HCT116 (cell line): ENCODE measurements around the gene MT1X. TPM values are rescaled to one million over a fixed set of nuclear protein-coding genes. Genes with fewer than 3 reads are reported as not detected.

ENCODE experiments used
- ATAC-seq: fragments of 200-7000 bp; cut with Tn5 transposase; 2 replicates; pipeline ENCODE4 v1.9.1; 2020; ENCODE audit warnings: mild to moderate bottlenecking, moderate library complexity
- BruUV-seq: library from RNA; stranded (reverse); fragments of 400-500 nt; replicated peaks from 2 replicates; lab custom pipeline; 2021; lab: Mats Ljungman, UMichigan
- CTCF ChIA-PET: fragments of 300-600 bp; sonication (Branson Sonifier 250); formaldehyde crosslinking; loops from one replicate; lab custom pipeline; 2021; ENCODE audit warnings: antibody characterized with exemption; lab: Charles Lee
- POLR2A ChIA-PET: fragments of 300-600, 350-600 bp; sonication (Branson Sonifier 250); formaldehyde crosslinking; loops from one replicate; lab custom pipeline; 2021; ENCODE audit warnings: antibody characterized with exemption; lab: Charles Lee
- RAD21 ChIA-PET, 2 experiments: fragments of 300-600 bp; sonication (Branson Sonifier 250); formaldehyde crosslinking; loops; one replicate each; lab custom pipeline; 2023; ENCODE audit warnings: low total read pairs in 2 of 2; ENCODE audit not compliant: uncharacterized antibody in 2 of 2, unreplicated experiment in 2 of 2, low non-redundant PET in 1 of 2; lab: Charles Lee
- DNase-seq: peaks from one replicate; pipeline ENCODE4 v3.0.0-alpha.2; 2010; ENCODE audit warnings: low read depth, low spot score
- H2AFZ ChIP-seq: fragments of 200-600 bp; shearing (Covaris generic), sonication (generic); 2 replicates; pipeline ENCODE4 v1.6.1; 2017; ENCODE audit warnings: low read depth, mixed run types, mixed read lengths, antibody characterized with exemption, low read length; ENCODE audit not compliant: poor library complexity, severe bottlenecking
- H3K27ac ChIP-seq: 2 replicates; pipeline ENCODE4 v1.5.1; 2012; ENCODE audit warnings: low read depth, low read length
- H3K27me3 ChIP-seq: fragments of 200-600 bp; sonication (generic); 2 replicates; pipeline ENCODE4 v1.6.1; 2016; ENCODE audit warnings: mixed run types, low read length, mixed read lengths; ENCODE audit not compliant: insufficient read depth
- H3K36me3 ChIP-seq, 2 experiments: fragments of 200-500 bp in 1 of 2; fragments of 200-600 bp in 1 of 2; sonication (Bioruptor generic) in 1 of 2; sonication (generic) in 1 of 2; 2 replicates each; pipeline versions ENCODE4 v1.5.1 to v1.6.1; 2014 to 2016; ENCODE audit warnings: low read length in 2 of 2, inconsistent platforms in 1 of 2, mixed read lengths in 1 of 2, mixed run types in 1 of 2; ENCODE audit not compliant: insufficient read depth in 2 of 2, control insufficient read depth in 1 of 2
- H3K4me1 ChIP-seq, 2 experiments: fragments of 200-600 bp in 1 of 2; sonication (generic) in 1 of 2; 2 replicates each; pipeline versions ENCODE4 v1.5.1 to v1.6.1; 2012 to 2017; ENCODE audit warnings: low read length in 2 of 2, inconsistent platforms in 1 of 2, mild to moderate bottlenecking in 1 of 2, mixed read lengths in 1 of 2, mixed run types in 1 of 2, moderate library complexity in 1 of 2; ENCODE audit not compliant: insufficient read depth in 2 of 2, control insufficient read depth in 1 of 2
- H3K4me2 ChIP-seq: fragments of 200-600 bp; sonication (generic); 2 replicates; pipeline ENCODE4 v1.6.1; 2017; ENCODE audit warnings: mixed run types, low read length, mixed read lengths
- H3K4me3 ChIP-seq, 2 experiments: fragments of 200-600 bp in 1 of 2; sonication (generic) in 1 of 2; replicated peaks in 1 of 2; 2 replicates each; pipeline ENCODE4 v1.5.1; 2011 to 2016; ENCODE audit warnings: low read length in 2 of 2, control low read depth in 1 of 2, low read depth in 1 of 2, mild to moderate bottlenecking in 1 of 2, mixed read lengths in 1 of 2, mixed run types in 1 of 2
- H3K79me2 ChIP-seq: fragments of 200-600 bp; sonication (generic); 2 replicates; pipeline ENCODE4 v1.6.1; 2017; ENCODE audit warnings: mild to moderate bottlenecking, mixed run types, low read length, moderate library complexity, mixed read lengths; ENCODE audit not compliant: insufficient read depth
- H3K9ac ChIP-seq: fragments of 200-600 bp; sonication (generic); 2 replicates; pipeline ENCODE4 v1.6.1; 2016; ENCODE audit warnings: low read length, mixed read lengths
- H3K9me2 ChIP-seq: fragments of 200-600 bp; sonication (generic), shearing (Covaris generic); 2 replicates; pipeline ENCODE4 v1.6.1; 2017; ENCODE audit warnings: mixed run types, mild to moderate bottlenecking, moderate library complexity; ENCODE audit not compliant: insufficient read depth
- H3K9me3 ChIP-seq, 2 experiments: fragments of 200-500 bp in 1 of 2; fragments of 200-600 bp in 1 of 2; sonication (Bioruptor generic) in 1 of 2; sonication (generic) in 1 of 2; 2 replicates each; pipeline ENCODE4 v1.6.1; 2014 to 2017; ENCODE audit warnings: low read length in 2 of 2, mixed read lengths in 2 of 2, inconsistent platforms in 1 of 2, low read depth in 1 of 2, mild to moderate bottlenecking in 1 of 2, mixed run types in 1 of 2, moderate library complexity in 1 of 2; ENCODE audit not compliant: control insufficient read depth in 1 of 2, insufficient read depth in 1 of 2
- H4K20me1 ChIP-seq: fragments of 200-600 bp; sonication (generic), shearing (Covaris generic); 2 replicates; pipeline ENCODE4 v1.6.1; 2017; ENCODE audit warnings: mixed run types, mild to moderate bottlenecking, moderate library complexity; ENCODE audit not compliant: insufficient read depth
- CBX3 ChIP-seq: IDR thresholded peaks from 2 replicates; pipeline ENCODE4 v1.6.1; 2012; ENCODE audit warnings: low read depth
- CEBPB ChIP-seq: IDR thresholded peaks from 2 replicates; pipeline ENCODE4 v1.6.1; 2012; ENCODE audit warnings: low read depth
- EGR1 ChIP-seq: IDR thresholded peaks from 2 replicates; pipeline ENCODE4 v1.6.1; 2012; ENCODE audit warnings: low read depth
- ELF1 ChIP-seq: IDR thresholded peaks from 2 replicates; pipeline ENCODE4 v1.6.1; 2012; ENCODE audit warnings: low read depth, borderline replicate concordance
- EZH2 ChIP-seq: fragments of 200-600 bp; sonication (generic); IDR thresholded peaks from 2 replicates; pipeline ENCODE4 v1.6.1; 2017; ENCODE audit warnings: antibody characterized with exemption, mixed run types
- EZH2phosphoT487 ChIP-seq: fragments of 200-600 bp; IDR thresholded peaks from 2 replicates; pipeline ENCODE4 v1.6.1; 2018; ENCODE audit warnings: antibody characterized with exemption, borderline replicate concordance
- FOSL1 ChIP-seq: IDR thresholded peaks from 2 replicates; pipeline ENCODE4 v1.6.1; 2012; ENCODE audit warnings: low read depth
- POLR2A ChIP-seq: IDR thresholded peaks from 2 replicates; pipeline ENCODE4 v1.7.0; 2011; ENCODE audit warnings: borderline replicate concordance; ENCODE audit not compliant: insufficient read depth, insufficient read length; ENCODE audit errors: extremely low read depth
- POLR2AphosphoS5 ChIP-seq: IDR thresholded peaks from 2 replicates; pipeline ENCODE4 v1.6.1; 2011; ENCODE audit warnings: mild to moderate bottlenecking, low read depth, low read length, moderate library complexity
- RAD21 ChIP-seq: IDR thresholded peaks from 2 replicates; pipeline ENCODE4 v1.6.1; 2012; ENCODE audit warnings: low read depth, mild to moderate bottlenecking
- SIN3A ChIP-seq: IDR thresholded peaks from 2 replicates; pipeline ENCODE4 v1.6.1; 2012; ENCODE audit warnings: low read depth
- SRF ChIP-seq: IDR thresholded peaks from 2 replicates; pipeline ENCODE4 v1.6.1; 2012; ENCODE audit warnings: low read depth
- YY1 ChIP-seq: IDR thresholded peaks from 2 replicates; pipeline ENCODE4 v1.6.1; 2011; ENCODE audit warnings: low read length, low read depth, moderate library complexity, mild to moderate bottlenecking; ENCODE audit not compliant: insufficient replicate concordance; ENCODE audit errors: extremely low read depth
- intact Hi-C: fragments of 100-400 bp; cut with micrococcal nuclease; formaldehyde crosslinking; loops from 2 replicates; pipeline ENCODE4 v1.10.0; 2022
- total RNA-seq: library from RNA; stranded (reverse); gene quantifications from one replicate; pipeline ENCODE4 v1.2.1, GENCODE V29; 2021; ENCODE audit not compliant: unreplicated experiment
- TF ChIP-seq, protein P1 (sequence below): IDR thresholded peaks from 2 replicates; pipeline ENCODE4 v1.6.1; 2012
- TF ChIP-seq, protein P2 (sequence below): IDR thresholded peaks from 2 replicates; pipeline ENCODE4 v1.6.1; 2012
- TF ChIP-seq, protein P3 (sequence below): IDR thresholded peaks from 2 replicates; pipeline ENCODE4 v1.6.1; 2011; ENCODE audit warnings: mild to moderate bottlenecking, low read length, moderate library complexity; ENCODE audit not compliant: insufficient replicate concordance; ENCODE audit errors: extremely low read depth
- TF ChIP-seq, protein P4 (sequence below), 3 experiments: fragments of 200-600 bp in 1 of 3; sonication (generic) in 1 of 3; IDR thresholded peaks in 2 of 3; conservative IDR thresholded peaks in 1 of 3; 2 replicates each; pipeline ENCODE4 v1.5.1; 2012 to 2017; ENCODE audit warnings: low read depth in 2 of 3, low read length in 2 of 3, antibody characterized with exemption in 1 of 3, borderline replicate concordance in 1 of 3, control low read depth in 1 of 3, mild to moderate bottlenecking in 1 of 3, mixed read lengths in 1 of 3, mixed run types in 1 of 3, moderate library complexity in 1 of 3; ENCODE audit not compliant: insufficient read depth in 1 of 3

The MT1X gene
- total RNA-seq, 1 experiment from 2014 or later = 50.2 TPM

DNA sequence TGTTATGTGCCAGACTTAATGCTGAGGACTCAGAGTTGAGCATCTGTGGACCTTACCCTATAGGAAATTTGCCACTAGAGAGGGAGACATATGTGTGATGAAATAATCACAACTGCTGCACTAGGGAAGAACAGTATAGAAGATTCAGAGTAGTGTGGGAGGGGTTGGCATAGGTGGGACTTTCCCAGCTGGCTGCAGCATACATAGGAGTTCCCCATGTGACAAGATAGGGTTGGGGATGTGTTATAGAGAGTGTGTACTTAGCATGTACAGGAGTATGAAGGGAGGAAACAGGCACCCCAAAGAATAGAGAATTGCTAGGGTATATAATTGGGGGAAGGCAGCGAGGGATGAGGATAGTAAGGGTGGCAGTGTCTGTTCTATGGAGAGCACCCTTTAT lies 50.6 kb downstream of the MT1X start:
- intact Hi-C loops = no loop called here
- ChIA-PET CTCF (no interaction called here), RAD21 (no interaction called here)
- H3K79me2 ChIP-seq = peaks cover 79% of the 10 kb centered on the region
- TF ChIP-seq EZH2 (no peak), EZH2phosphoT487 (no peak), POLR2AphosphoS5 (no peak), CEBPB (no peak), EGR1 (no peak), ELF1 (no peak), SRF (no peak), POLR2A (no peak), SIN3A (no peak), RAD21 (no peak), YY1 (no peak), FOSL1 (no peak), CBX3 (no peak)
- TF ChIP-seq, protein P1, sequence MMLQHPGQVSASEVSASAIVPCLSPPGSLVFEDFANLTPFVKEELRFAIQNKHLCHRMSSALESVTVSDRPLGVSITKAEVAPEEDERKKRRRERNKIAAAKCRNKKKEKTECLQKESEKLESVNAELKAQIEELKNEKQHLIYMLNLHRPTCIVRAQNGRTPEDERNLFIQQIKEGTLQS = no peak
- TF ChIP-seq, protein P2, sequence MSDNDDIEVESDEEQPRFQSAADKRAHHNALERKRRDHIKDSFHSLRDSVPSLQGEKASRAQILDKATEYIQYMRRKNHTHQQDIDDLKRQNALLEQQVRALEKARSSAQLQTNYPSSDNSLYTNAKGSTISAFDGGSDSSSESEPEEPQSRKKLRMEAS = no peak
- TF ChIP-seq, protein P3, sequence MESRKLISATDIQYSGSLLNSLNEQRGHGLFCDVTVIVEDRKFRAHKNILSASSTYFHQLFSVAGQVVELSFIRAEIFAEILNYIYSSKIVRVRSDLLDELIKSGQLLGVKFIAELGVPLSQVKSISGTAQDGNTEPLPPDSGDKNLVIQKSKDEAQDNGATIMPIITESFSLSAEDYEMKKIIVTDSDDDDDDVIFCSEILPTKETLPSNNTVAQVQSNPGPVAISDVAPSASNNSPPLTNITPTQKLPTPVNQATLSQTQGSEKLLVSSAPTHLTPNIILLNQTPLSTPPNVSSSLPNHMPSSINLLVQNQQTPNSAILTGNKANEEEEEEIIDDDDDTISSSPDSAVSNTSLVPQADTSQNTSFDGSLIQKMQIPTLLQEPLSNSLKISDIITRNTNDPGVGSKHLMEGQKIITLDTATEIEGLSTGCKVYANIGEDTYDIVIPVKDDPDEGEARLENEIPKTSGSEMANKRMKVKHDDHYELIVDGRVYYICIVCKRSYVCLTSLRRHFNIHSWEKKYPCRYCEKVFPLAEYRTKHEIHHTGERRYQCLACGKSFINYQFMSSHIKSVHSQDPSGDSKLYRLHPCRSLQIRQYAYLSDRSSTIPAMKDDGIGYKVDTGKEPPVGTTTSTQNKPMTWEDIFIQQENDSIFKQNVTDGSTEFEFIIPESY = no peak
- TF ChIP-seq, protein P4, sequence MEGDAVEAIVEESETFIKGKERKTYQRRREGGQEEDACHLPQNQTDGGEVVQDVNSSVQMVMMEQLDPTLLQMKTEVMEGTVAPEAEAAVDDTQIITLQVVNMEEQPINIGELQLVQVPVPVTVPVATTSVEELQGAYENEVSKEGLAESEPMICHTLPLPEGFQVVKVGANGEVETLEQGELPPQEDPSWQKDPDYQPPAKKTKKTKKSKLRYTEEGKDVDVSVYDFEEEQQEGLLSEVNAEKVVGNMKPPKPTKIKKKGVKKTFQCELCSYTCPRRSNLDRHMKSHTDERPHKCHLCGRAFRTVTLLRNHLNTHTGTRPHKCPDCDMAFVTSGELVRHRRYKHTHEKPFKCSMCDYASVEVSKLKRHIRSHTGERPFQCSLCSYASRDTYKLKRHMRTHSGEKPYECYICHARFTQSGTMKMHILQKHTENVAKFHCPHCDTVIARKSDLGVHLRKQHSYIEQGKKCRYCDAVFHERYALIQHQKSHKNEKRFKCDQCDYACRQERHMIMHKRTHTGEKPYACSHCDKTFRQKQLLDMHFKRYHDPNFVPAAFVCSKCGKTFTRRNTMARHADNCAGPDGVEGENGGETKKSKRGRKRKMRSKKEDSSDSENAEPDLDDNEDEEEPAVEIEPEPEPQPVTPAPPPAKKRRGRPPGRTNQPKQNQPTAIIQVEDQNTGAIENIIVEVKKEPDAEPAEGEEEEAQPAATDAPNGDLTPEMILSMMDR (IDR thresholded peaks at IDR 0.05 in 2 of 3, conservative IDR thresholded peaks at IDR 0.05 in 1 of 3; ENCODE audit: borderline replicate concordance in 1 of 3, insufficient read depth in 1 of 3, low read depth in 2 of 3, low read length in 2 of 3) = no peak
- TF ChIP-seq, all 23 proteins: peak for 0
- Histone ChIP-seq H3K27me3 (no peaks in the 10 kb centered on the region), H3K36me3 (no peaks in the 10 kb centered on the region; a peak in 1 of 4 replicates), H3K9me3 (no peaks in the 10 kb centered on the region), H3K9me2 (no peaks in the 10 kb centered on the region), H3K9ac (no peak overlapping the region), H3K4me3 (no peak overlapping the region), H4K20me1 (no peaks in the 10 kb centered on the region; the same call in 1 of the 2 replicates), H3K27ac (no peak overlapping the region), H2AFZ (no peak overlapping the region), H3K4me2 (no peak overlapping the region), H3K4me1 (peaks cover 7 to 17% of the 10 kb centered on the region in 2 experiments; a peak in 3 of 4 replicates)
- no TSS peak for BruUV-seq
- POLR2A ChIA-PET = no interaction called here
- ATAC-seq = no peak
- DNase-seq = no peak
